Measurements from ENCODE around the gene OTP.

DNA sequence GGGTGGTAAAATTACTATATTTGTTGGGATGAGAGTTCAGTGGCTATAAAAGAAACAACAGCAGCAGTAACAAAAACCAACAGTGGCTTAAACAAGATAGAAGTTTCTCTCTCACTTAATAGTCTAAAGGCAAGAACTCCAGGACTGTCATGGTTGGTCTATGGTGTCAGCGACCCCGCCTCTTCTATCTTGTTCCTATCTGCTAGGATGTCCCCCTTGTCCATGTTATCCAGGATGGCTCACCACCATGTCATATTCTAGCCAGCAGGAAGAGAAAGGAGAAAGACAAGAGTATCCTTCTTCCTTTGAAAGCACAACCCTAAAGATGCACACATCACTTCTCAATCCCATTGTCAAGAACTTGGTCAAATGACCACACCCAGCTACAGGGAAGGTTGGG lies 11.3 kb upstream of the OTP start:
- TF ChIP-seq CTCF (IDR thresholded peaks at IDR 0.05) (no peak), EP300 (IDR thresholded peaks at IDR 0.05) (no peak), POLR2AphosphoS5 (IDR thresholded peaks at IDR 0.05) (no peak)
